NT2/D1 (cell line): ENCODE measurements around the gene MYPN.

ENCODE experiments used
- DNase-seq: peaks from one replicate; pipeline ENCODE4 v3.0.0-alpha.2; 2011; ENCODE audit warnings: low read depth, low spot score
- H3K27me3 ChIP-seq: 2 replicates; pipeline ENCODE4 v1.6.0; 2011; ENCODE audit warnings: mild to moderate bottlenecking; ENCODE audit not compliant: insufficient read length, insufficient read depth
- H3K36me3 ChIP-seq: 2 replicates; pipeline ENCODE4 v1.6.1; 2011; ENCODE audit warnings: mild to moderate bottlenecking, low read length, mixed read lengths; ENCODE audit not compliant: insufficient read depth, insufficient read length
- H3K4me1 ChIP-seq: 2 replicates; pipeline ENCODE4 v1.5.1; 2011; ENCODE audit not compliant: insufficient read depth, insufficient read length
- H3K4me3 ChIP-seq: 2 replicates; pipeline ENCODE4 v1.5.1; 2011; ENCODE audit warnings: low read depth; ENCODE audit not compliant: insufficient read length
- H3K9ac ChIP-seq: 2 replicates; pipeline ENCODE4 v1.6.0; 2011; ENCODE audit warnings: low read depth; ENCODE audit not compliant: insufficient read length
- H3K9me3 ChIP-seq: 2 replicates; pipeline ENCODE4 v1.5.1; 2011; ENCODE audit warnings: mild to moderate bottlenecking, low read length; ENCODE audit not compliant: insufficient read depth
- SUZ12 ChIP-seq: IDR thresholded peaks from 2 replicates; pipeline ENCODE4 v1.6.1; 2011; ENCODE audit not compliant: insufficient read length, insufficient read depth; ENCODE audit errors: extremely low read depth
- YY1 ChIP-seq: IDR thresholded peaks from 2 replicates; pipeline ENCODE4 v1.6.1; 2011; ENCODE audit not compliant: insufficient read length, insufficient read depth
- ZNF274 ChIP-seq: IDR thresholded peaks from 2 replicates; pipeline ENCODE4 v1.6.1; 2011; ENCODE audit warnings: mild to moderate bottlenecking, low read depth, low read length

MYPN gene, protein sequence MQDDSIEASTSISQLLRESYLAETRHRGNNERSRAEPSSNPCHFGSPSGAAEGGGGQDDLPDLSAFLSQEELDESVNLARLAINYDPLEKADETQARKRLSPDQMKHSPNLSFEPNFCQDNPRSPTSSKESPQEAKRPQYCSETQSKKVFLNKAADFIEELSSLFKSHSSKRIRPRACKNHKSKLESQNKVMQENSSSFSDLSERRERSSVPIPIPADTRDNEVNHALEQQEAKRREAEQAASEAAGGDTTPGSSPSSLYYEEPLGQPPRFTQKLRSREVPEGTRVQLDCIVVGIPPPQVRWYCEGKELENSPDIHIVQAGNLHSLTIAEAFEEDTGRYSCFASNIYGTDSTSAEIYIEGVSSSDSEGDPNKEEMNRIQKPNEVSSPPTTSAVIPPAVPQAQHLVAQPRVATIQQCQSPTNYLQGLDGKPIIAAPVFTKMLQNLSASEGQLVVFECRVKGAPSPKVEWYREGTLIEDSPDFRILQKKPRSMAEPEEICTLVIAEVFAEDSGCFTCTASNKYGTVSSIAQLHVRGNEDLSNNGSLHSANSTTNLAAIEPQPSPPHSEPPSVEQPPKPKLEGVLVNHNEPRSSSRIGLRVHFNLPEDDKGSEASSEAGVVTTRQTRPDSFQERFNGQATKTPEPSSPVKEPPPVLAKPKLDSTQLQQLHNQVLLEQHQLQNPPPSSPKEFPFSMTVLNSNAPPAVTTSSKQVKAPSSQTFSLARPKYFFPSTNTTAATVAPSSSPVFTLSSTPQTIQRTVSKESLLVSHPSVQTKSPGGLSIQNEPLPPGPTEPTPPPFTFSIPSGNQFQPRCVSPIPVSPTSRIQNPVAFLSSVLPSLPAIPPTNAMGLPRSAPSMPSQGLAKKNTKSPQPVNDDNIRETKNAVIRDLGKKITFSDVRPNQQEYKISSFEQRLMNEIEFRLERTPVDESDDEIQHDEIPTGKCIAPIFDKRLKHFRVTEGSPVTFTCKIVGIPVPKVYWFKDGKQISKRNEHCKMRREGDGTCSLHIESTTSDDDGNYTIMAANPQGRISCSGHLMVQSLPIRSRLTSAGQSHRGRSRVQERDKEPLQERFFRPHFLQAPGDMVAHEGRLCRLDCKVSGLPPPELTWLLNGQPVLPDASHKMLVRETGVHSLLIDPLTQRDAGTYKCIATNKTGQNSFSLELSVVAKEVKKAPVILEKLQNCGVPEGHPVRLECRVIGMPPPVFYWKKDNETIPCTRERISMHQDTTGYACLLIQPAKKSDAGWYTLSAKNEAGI (N-terminal part only)

GRCh38 chr10:68109331-68109730 is at the start of gene MYPN:
Gene MYPN (plus strand): TSS chr10:68109488. CDS start chr10:68121439, 11,951 bp downstream.
- Histone ChIP-seq H3K36me3 (no peaks in the 10 kb centered on the region), H3K9ac (no peak within 1 kb of the TSS), H3K27me3 (no peaks in the 10 kb centered on the region), H3K9me3 (no peaks in the 10 kb centered on the region), H3K4me1 (no peaks in the 10 kb centered on the region), H3K4me3 (no peak within 1 kb of the TSS)
- no peak for DNase-seq
- TF ChIP-seq ZNF274 (no peak), SUZ12 (no peak), YY1 (no peak)

GRCh38 chr10:68067029-68067428 is 42.3 kb upstream of the MYPN start:
- H3K4me1 ChIP-seq = no peaks in the 10 kb centered on the region
- H3K4me3 ChIP-seq = no peak overlapping the region
- no peak for DNase-seq
- H3K9ac ChIP-seq = no peak overlapping the region
- no peaks in the 10 kb centered on the region for H3K9me3 ChIP-seq
- H3K36me3 ChIP-seq = peaks cover 29% of the 10 kb centered on the region
- no peak for TF ChIP-seq YY1
- no peak for TF ChIP-seq SUZ12
- no peak for TF ChIP-seq ZNF274
- no peaks in the 10 kb centered on the region for H3K27me3 ChIP-seq

- H3K36me3 ChIP-seq = peaks cover 32% of the 10 kb centered on the region
- DNase-seq = no peak
- H3K4me3 ChIP-seq = no peak overlapping the region
- no peaks in the 10 kb centered on the region for H3K27me3 ChIP-seq
- no peak overlapping the region for H3K9ac ChIP-seq
- TF ChIP-seq YY1 (no peak), SUZ12 (no peak), ZNF274 (no peak)
- H3K4me1 ChIP-seq = no peaks in the 10 kb centered on the region
- no peaks in the 10 kb centered on the region for H3K9me3 ChIP-seq
These were observed 41.8 kb upstream of the MYPN start for GRCh38 chr10:68067508-68067907.

DNA sequence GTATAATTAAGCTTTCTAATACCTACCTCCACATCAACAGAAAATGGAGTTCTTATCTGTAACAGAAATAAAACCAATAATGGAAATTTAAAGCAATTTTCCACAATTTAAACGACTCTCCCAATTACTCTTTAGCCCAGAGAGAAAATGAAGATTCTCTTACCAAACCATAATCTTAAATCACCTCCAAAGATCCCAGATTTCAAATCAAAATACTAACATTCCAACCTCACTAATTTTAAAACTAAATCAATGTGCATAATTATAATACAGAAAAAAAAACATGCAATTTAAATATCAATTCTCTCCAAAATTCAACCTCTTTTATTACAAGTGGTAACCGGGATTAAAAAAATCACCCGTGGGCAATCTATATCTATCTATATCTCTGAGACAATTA is 35.7 kb upstream of the MYPN start:
- H3K9me3 ChIP-seq = no peaks in the 10 kb centered on the region
- TF ChIP-seq SUZ12 = no peak
- TF ChIP-seq ZNF274 = no peak
- no peaks in the 10 kb centered on the region for H3K4me1 ChIP-seq
- H3K4me3 ChIP-seq = peak overlapping the region; percentile 88
- peak overlapping the region; percentile 95 for H3K9ac ChIP-seq
- H3K27me3 ChIP-seq = no peaks in the 10 kb centered on the region
- DNase-seq = no peak
- H3K36me3 ChIP-seq = peaks cover 14% of the 10 kb centered on the region

DNA sequence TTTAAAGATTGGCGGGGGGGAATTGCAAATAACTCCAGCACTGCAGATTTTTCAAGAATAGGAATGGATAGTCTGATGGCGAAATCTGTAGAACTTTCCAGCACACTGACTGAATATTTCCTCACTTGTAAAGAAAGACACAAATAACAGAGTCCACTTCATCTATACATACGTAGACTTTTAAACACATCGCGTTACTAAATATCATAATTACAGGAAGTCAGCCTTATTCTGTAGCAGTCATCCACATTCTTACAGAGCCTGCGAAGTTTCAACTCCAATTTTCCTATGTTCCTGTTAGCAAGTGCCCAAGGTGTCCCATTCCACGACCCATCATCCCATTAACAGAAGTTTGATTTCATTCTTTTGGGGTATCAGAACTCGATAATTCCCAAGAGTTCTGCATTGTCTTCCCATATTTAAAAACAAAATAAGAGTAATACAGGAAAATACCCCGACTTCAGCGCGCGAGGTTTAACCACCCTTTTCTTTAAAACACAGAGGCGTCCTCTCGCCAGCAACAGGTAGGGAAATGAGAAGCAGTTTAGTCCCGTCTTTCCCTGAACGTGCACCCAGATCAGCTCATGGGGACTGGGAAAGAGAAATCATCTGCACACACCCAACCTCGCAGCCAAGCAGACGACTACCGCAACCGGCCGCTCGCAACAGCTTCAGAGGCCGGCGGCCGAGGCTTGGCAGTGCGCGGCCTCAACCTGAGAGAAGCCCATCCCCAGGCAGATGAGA is 35.1 kb upstream of the MYPN start:
- Histone ChIP-seq H3K4me1 (no peaks in the 10 kb centered on the region), H3K9ac (peak overlapping the region; percentile 95), H3K36me3 (peaks cover 14% of the 10 kb centered on the region), H3K27me3 (no peaks in the 10 kb centered on the region), H3K4me3 (peak overlapping the region; percentile 88), H3K9me3 (no peaks in the 10 kb centered on the region)
- TF ChIP-seq YY1 (no peak), SUZ12 (no peak)
- DNase-seq = no peak

- Histone ChIP-seq H3K4me1 (no peaks in the 10 kb centered on the region), H3K36me3 (peaks cover 10% of the 10 kb centered on the region), H3K4me3 (peak within 1 kb of the TSS; percentile 88), H3K9ac (peak within 1 kb of the TSS; percentile 95), H3K9me3 (no peaks in the 10 kb centered on the region), H3K27me3 (no peaks in the 10 kb centered on the region)
- peak; percentile 84 for DNase-seq
- TF ChIP-seq YY1 = no peak
- TF ChIP-seq ZNF274 = no peak
These were observed 34.3 kb upstream of the MYPN start, which contains the start of gene HERC4 for GRCh38 chr10:68074775-68075549. Gene HERC4 (minus strand): TSS chr10:68075283. CDS start chr10:68073108, 2,175 bp downstream.
